Heart left ventricle (tissue), 16 donors: ENCODE results near the gene MST1. TPM values are rescaled to one million over a fixed set of nuclear protein-coding genes. Genes with fewer than 3 reads are reported as not detected.

Experiments
- ATAC-seq, 4 donors: fragments of 200-7000 bp; cut with Tn5 transposase; one replicate each; pipeline ENCODE4 v1.9.1; 2020 to 2022; ENCODE audit warnings: moderate library complexity in 4 of 4, mild to moderate bottlenecking in 3 of 4, moderate number of reproducible peaks in 1 of 4
- DNase-seq, 5 donors: peaks; one replicate each; pipeline ENCODE4 v3.0.0-alpha.2; 2020
- H3K27ac ChIP-seq, 12 donors: fragments of 200-600 bp; sonication (generic) in 4 of 12; one replicate each; pipeline versions ENCODE4 v1.5.0 to v1.8.0; 2016 to 2022; ENCODE audit warnings: mild to moderate bottlenecking in 2 of 12
- H3K27me3 ChIP-seq, 9 donors: fragments of 200-600 bp; sonication (generic) in 2 of 9; one replicate each; pipeline versions ENCODE4 v1.5.1 to v1.8.0; 2016 to 2022; ENCODE audit warnings: mild to moderate bottlenecking in 3 of 9
- H3K36me3 ChIP-seq, 9 donors: fragments of 200-600 bp; sonication (generic) in 2 of 9; one replicate each; pipeline versions ENCODE4 v1.5.0 to v1.8.0; 2018 to 2022; ENCODE audit warnings: mild to moderate bottlenecking in 2 of 9
- H3K4me1 ChIP-seq, 12 donors: fragments of 200-600 bp; sonication (generic) in 4 of 12; one replicate each; pipeline versions ENCODE4 v1.5.0 to v1.8.0; 2016 to 2022; ENCODE audit warnings: mild to moderate bottlenecking in 3 of 12
- H3K4me3 ChIP-seq, 12 donors: fragments of 200-600 bp; sonication (generic) in 4 of 12; one replicate each; pipeline versions ENCODE4 v1.5.0 to v1.8.0; 2017 to 2022; ENCODE audit warnings: mild to moderate bottlenecking in 9 of 12, moderate library complexity in 4 of 12
- H3K9me3 ChIP-seq, 12 donors: fragments of 200-600 bp; sonication (generic) in 4 of 12; one replicate each; pipeline versions ENCODE4 v1.5.0 to v1.8.0; 2016 to 2022; ENCODE audit warnings: mild to moderate bottlenecking in 1 of 12
- POLR2A ChIP-seq, 2 donors: fragments of 450-650 bp; IDR thresholded peaks; one replicate each; pipeline ENCODE4 v1.6.1; 2017; ENCODE audit warnings: antibody characterized with exemption in 2 of 2, mild to moderate bottlenecking in 2 of 2, moderate library complexity in 2 of 2
- WGBS, 4 donors: extraction: QIAGEN DNeasy Blood & Tissue Kit in 2 of 4; methylation state at CpG; one replicate each; pipeline versions ENCODE4 v1.1.5 to v1.1.7; 2013 to 2018; 5-methylcytosine and 5-hydroxymethylcytosine counted together
- intact Hi-C, 10 donors: fragments of 100-400 bp; cut with DNase I; formaldehyde crosslinking; loops; one replicate each; pipeline versions ENCODE4 v1.11.1 to v1.14.2; 2022
- polyA plus RNA-seq, 2 donors: library from polyadenylated mRNA; stranded (reverse); fragments of 200-250 nt; gene quantifications; one replicate each; pipeline ENCODE4 v1.2.3, GENCODE V29; 2013
- total RNA-seq, 9 donors: library from RNA; depleted of rRNA in 2 of 9; stranded (reverse); fragments of >200 nt in 2 of 9; fragmentation: NEBNext Ultra II Directional in 3 of 9; extraction: Animal tissue kit (Norgen Biotek cat#: 25700) in 3 of 9; gene quantifications; one replicate each; pipeline versions ENCODE4 v1.1.0 to v1.2.4, GENCODE V29; 2016 to 2023
- TF ChIP-seq, protein P1 (sequence below), 12 donors: fragments of 200-600 bp; sonication (generic) in 4 of 12; IDR thresholded peaks; one replicate each; pipeline versions ENCODE4 v1.5.0 to v1.8.0; 2018 to 2022; ENCODE audit warnings: antibody characterized with exemption in 12 of 12, mild to moderate bottlenecking in 5 of 12
- donor health status: ischemic (EF 13 %, LVEDD 7.1; RV severe dilation, severe dysfunction).
- donor health status: healthy with polysubstance abuse.
- donor health status: DM: no; HTN: yes; CAD: no.
- donor health status: DM: no; HTN: no; CAD: no.
- donor health status: ischemic (EF 25% LVEDD 6.9; RV normal size, moderate dysfunction).
- donor health status: ischemic (EF 25% LVEDD 5.7; RV mildly dilated, moderate dysfunction).
- donor health status: healthy.
- donor health status: DM: yes; HTN: yes; CAD: no.
- donor health status: ischemic (EF 35%, LVEDD 5.7; RV mildly dilated, moderate dysfunction).
- donor health status: nonischemic (EF 11% LVEDD 7.7; RV severe dilation, severe dysfunction).
- donor health status: DM: yes; HTN: yes; CAD: no.
- donor health status: PGD.
- donor health status: ischemic (EF 29% LVEDD 5.4; RV normal size, mild dysfunction).
- donor health status: nonischemic (EF 23%, LVEDD 6.1; RV moderate dilation, normal function).

MST1 gene
- total and polyA plus RNA-seq, 11 donors: 1.8 to 29.4 (median 3.2) TPM

- ATAC-seq: no peak
- 94 to 95% (median 94%) methylated on average over 15 to 17 of the region's 17 CpGs for WGBS, 4 donors
- no peak for TF ChIP-seq POLR2A (IDR thresholded peaks at IDR 0.05)
- TF ChIP-seq, protein P1, sequence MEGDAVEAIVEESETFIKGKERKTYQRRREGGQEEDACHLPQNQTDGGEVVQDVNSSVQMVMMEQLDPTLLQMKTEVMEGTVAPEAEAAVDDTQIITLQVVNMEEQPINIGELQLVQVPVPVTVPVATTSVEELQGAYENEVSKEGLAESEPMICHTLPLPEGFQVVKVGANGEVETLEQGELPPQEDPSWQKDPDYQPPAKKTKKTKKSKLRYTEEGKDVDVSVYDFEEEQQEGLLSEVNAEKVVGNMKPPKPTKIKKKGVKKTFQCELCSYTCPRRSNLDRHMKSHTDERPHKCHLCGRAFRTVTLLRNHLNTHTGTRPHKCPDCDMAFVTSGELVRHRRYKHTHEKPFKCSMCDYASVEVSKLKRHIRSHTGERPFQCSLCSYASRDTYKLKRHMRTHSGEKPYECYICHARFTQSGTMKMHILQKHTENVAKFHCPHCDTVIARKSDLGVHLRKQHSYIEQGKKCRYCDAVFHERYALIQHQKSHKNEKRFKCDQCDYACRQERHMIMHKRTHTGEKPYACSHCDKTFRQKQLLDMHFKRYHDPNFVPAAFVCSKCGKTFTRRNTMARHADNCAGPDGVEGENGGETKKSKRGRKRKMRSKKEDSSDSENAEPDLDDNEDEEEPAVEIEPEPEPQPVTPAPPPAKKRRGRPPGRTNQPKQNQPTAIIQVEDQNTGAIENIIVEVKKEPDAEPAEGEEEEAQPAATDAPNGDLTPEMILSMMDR (IDR thresholded peaks at IDR 0.05): no peak
- intact Hi-C loops: loop anchor here in 5 of 10 donors (2.0 to 10.0 kb wide), 7 partner anchors 132 to 209 kb away; partner anchors contain the start of gene MST1R (in 1 of the 5)
- H3K9me3 ChIP-seq: no peaks in the 10 kb centered on the region
- peaks cover 0 to 71% (median 48%) of the 10 kb centered on the region in 9 donors for H3K36me3 ChIP-seq
- H3K27ac ChIP-seq: no peak overlapping the region
- H3K27me3 ChIP-seq: no peaks in the 10 kb centered on the region
- H3K4me1 ChIP-seq: peaks cover 0 to 4% (median 0%) of the 10 kb centered on the region in 12 donors
- no peak overlapping the region for H3K4me3 ChIP-seq
- no peak for DNase-seq
Measured at GRCh38 chr3:49705390-49705960, 16.2 kb upstream of the MST1 start.

- H3K27ac ChIP-seq: no peak overlapping the region
- 94 to 97% (median 96%) methylated on average over 5 to 8 of the region's 8 CpGs for WGBS, 4 donors
- H3K9me3 ChIP-seq: no peaks in the 10 kb centered on the region
- no peak for TF ChIP-seq POLR2A (IDR thresholded peaks at IDR 0.05)
- TF ChIP-seq, protein P1 (IDR thresholded peaks at IDR 0.05): no peak
- H3K4me3 ChIP-seq: no peak overlapping the region
- intact Hi-C loops: loop anchor here in 7 of 10 donors (2.0 to 10.0 kb wide), 9 partner anchors 133 to 210 kb away; partner anchors contain the start of gene MST1R (in 2 of the 7)
- ATAC-seq: no peak
- H3K27me3 ChIP-seq: no peaks in the 10 kb centered on the region
- DNase-seq: no peak
- peaks cover 0 to 10% (median 0%) of the 10 kb centered on the region in 12 donors for H3K4me1 ChIP-seq
- H3K36me3 ChIP-seq: peaks cover 0 to 79% (median 51%) of the 10 kb centered on the region in 9 donors
Measured at GRCh38 chr3:49704629-49705028, 15.4 kb upstream of the MST1 start.

DNA sequence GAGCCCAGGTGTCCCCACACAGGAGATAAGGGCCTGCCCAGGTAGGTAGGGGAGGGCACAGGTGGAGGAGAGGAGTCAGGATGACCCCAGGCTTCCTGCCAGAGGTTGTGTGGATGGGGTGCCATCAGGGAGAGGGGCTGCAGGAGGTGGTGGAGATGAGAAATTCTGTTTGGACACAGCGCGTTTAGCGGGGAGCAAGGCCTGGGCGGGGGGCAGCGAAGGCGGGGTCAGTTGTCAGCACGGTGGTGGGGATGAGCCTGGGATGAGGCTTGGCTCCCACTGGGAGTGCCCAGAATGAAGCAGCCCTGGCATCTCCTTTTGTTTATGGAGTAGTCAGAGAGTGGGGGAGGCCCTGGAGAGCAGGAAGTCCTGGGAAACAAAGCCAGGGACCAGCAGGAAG is 14.7 kb upstream of the MST1 start:
- no peaks in the 10 kb centered on the region for H3K27me3 ChIP-seq
- no peak overlapping the region for H3K4me3 ChIP-seq
- TF ChIP-seq, protein P1 (IDR thresholded peaks at IDR 0.05): no peak
- TF ChIP-seq POLR2A (IDR thresholded peaks at IDR 0.05): no peak
- H3K4me1 ChIP-seq: peaks cover 0 to 16% (median 2%) of the 10 kb centered on the region in 12 donors
- peaks cover 0 to 85% (median 55%) of the 10 kb centered on the region in 9 donors for H3K36me3 ChIP-seq
- H3K27ac ChIP-seq: no peak overlapping the region
- DNase-seq (no peak), ATAC-seq (no peak)
- H3K9me3 ChIP-seq: no peaks in the 10 kb centered on the region
- WGBS, 4 donors: 88 to 91% (median 89%) methylated on average over 7 of the region's 7 CpGs
- intact Hi-C loops: loop anchor here in 7 of 10 donors (2.0 to 10.0 kb wide), 10 partner anchors 133 to 211 kb away; partner anchors contain the start of gene MST1R (in 2 of the 7)

DNA sequence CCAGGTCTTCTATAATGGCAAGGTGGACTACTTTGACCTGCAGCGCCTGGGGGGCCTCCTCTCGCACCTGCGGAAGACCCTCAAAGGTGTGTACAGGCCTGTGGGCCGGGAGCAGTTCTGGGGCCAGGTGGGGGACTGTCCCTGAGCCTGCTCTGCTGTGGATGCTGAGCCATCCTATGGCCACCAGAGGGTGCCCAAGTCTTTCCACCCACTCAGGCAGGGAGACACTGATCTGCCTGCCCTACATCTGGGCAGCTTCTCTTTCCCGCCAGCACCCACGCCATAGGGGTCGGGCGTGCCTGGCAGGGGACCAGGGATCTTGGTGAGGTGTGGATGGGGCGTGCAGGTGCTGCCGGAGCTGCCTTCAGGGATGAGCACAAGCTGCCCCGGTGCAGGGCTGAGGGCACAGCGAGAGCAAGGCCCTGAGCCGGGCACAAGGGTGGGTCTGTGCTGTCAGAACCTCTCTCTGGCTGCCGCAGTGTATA is 14.2 kb upstream of the MST1 start:
- intact Hi-C loops: loop anchor here in 5 of 10 donors (2.0 to 10.0 kb wide), 8 partner anchors 134 to 211 kb away; partner anchors contain the start of gene MST1R (in 2 of the 5)
- DNase-seq (peak in 3 of 5 donors; percentile 56 to 64 (median 56)), ATAC-seq (peak; percentile 34 to 78 (median 64))
- H3K9me3 ChIP-seq: no peaks in the 10 kb centered on the region
- 58 to 79% (median 62%) methylated on average over 7 to 14 of the region's 14 CpGs for WGBS, 4 donors
- no peak for TF ChIP-seq POLR2A (IDR thresholded peaks at IDR 0.05)
- TF ChIP-seq, protein P1 (IDR thresholded peaks at IDR 0.05): peak; percentile 59 to 80 (median 74)
- no peaks in the 10 kb centered on the region for H3K27me3 ChIP-seq
- peaks cover 0 to 21% (median 4%) of the 10 kb centered on the region in 12 donors for H3K4me1 ChIP-seq
- peaks cover 0 to 88% (median 59%) of the 10 kb centered on the region in 9 donors for H3K36me3 ChIP-seq
- no peak overlapping the region for H3K27ac ChIP-seq
- no peak overlapping the region for H3K4me3 ChIP-seq
